ENCODE results near the gene PCDHGB4. TPM values are rescaled to one million over a fixed set of nuclear protein-coding genes. Genes with fewer than 3 reads are reported as not detected.
A peak's percentile ranks its signal among the peaks of the same experiment; 100 is the strongest.
"Not testable (repeated sequence)": the region's sequence is repeated elsewhere in the genome, so short reads cannot be mapped to it uniquely, and the experiment has no call there.

Gene PCDHGB4
- total and polyA plus RNA-seq, 5 donors from 2014 or later, result 0.22 TPM; not detected in 4

GRCh38 chr5:141394401-141395187 is 7.1 kb downstream of the PCDHGB4 start:
- H3K4me3 ChIP-seq (ENCODE audit: low read depth, low read length); ATAC-seq (ENCODE audit: low read depth in 2 of 2); H3K36me3 Mint-ChIP-seq; H3K4me1 Mint-ChIP-seq; H3K36me3 ChIP-seq (ENCODE audit: control insufficient read depth, insufficient read depth, low read length); H3K27ac ChIP-seq (ENCODE audit: insufficient read depth, low read length, poor library complexity, severe bottlenecking); H3K4me1 ChIP-seq (ENCODE audit: control insufficient read depth, insufficient read depth, low read length, poor library complexity, severe bottlenecking); H3K27ac Mint-ChIP-seq; DNase-seq: not testable (repeated sequence)
- peaks cover 23% of the 10 kb centered on the region for H3K27me3 ChIP-seq (ENCODE audit: control insufficient read depth, insufficient read depth, low read length)
- Mint-ChIP-seq H3K27me3 (peaks cover 41% of the 10 kb centered on the region), H3K9me3 (peaks cover 0 to 55% (median 8%) of the 10 kb centered on the region in 7 donors), H3K4me3 (peak overlapping the region in 1 of 4 donors; percentile 32)
- peaks cover 23 to 37% of the 10 kb centered on the region in 2 experiments for H3K9me3 ChIP-seq (ENCODE audit: control insufficient read depth in 2 of 2, low read length in 2 of 2)

GRCh38 chr5:141397756-141398551 is 10.5 kb downstream of the PCDHGB4 start, which contains the start of gene PCDHGB5:
PCDHGB5 (plus strand) TSS chr5:141397947; CDS start chr5:141398128, 181 bp downstream.
- H3K27me3 ChIP-seq (ENCODE audit: control insufficient read depth, insufficient read depth, low read length), result peaks cover 26% of the 10 kb centered on the region
- Mint-ChIP-seq H3K27me3 (peaks cover 40% of the 10 kb centered on the region), H3K4me3 (peak within 1 kb of the TSS in 2 of 4 donors; percentile 29 to 43), H3K9me3 (peaks cover 0 to 41% (median 7%) of the 10 kb centered on the region in 7 donors)
- H3K4me1 Mint-ChIP-seq; H3K36me3 Mint-ChIP-seq; H3K4me1 ChIP-seq (ENCODE audit: control insufficient read depth, insufficient read depth, low read length, poor library complexity, severe bottlenecking); H3K27ac ChIP-seq (ENCODE audit: insufficient read depth, low read length, poor library complexity, severe bottlenecking); H3K4me3 ChIP-seq (ENCODE audit: low read depth, low read length); H3K27ac Mint-ChIP-seq; H3K36me3 ChIP-seq (ENCODE audit: control insufficient read depth, insufficient read depth, low read length): not testable (repeated sequence)
- DNase-seq, result peak in 1 of 3 donors; percentile 45
- H3K9me3 ChIP-seq (ENCODE audit: control insufficient read depth in 2 of 2, low read length in 2 of 2), result peaks cover 21 to 28% of the 10 kb centered on the region in 2 experiments
- peak; percentile 50 to 59 for ATAC-seq (ENCODE audit: low read depth in 2 of 2)

- H3K27me3 ChIP-seq (ENCODE audit: control insufficient read depth, insufficient read depth, low read length), result peaks cover 25% of the 10 kb centered on the region
- ATAC-seq (ENCODE audit: low read depth in 2 of 2), result no peak
- DNase-seq, result no peak
Measured at GRCh38 chr5:141398608-141399007, 11.1 kb downstream of the PCDHGB4 start.

GRCh38 chr5:141399555-141400258 is 12.2 kb downstream of the PCDHGB4 start:
- Mint-ChIP-seq H3K9me3 (peaks cover 0 to 38% (median 10%) of the 10 kb centered on the region in 7 donors), H3K27ac (no peak overlapping the region), H3K36me3 (peaks cover 3% of the 10 kb centered on the region), H3K4me1 (peaks cover 0 to 6% (median 0%) of the 10 kb centered on the region in 4 donors), H3K27me3 (peaks cover 51% of the 10 kb centered on the region), H3K4me3 (no peak overlapping the region)
- ATAC-seq (ENCODE audit: low read depth in 2 of 2) (no peak), DNase-seq (no peak)
- Histone ChIP-seq H3K27ac (ENCODE audit: insufficient read depth, low read length, poor library complexity, severe bottlenecking) (no peak overlapping the region), H3K9me3 (ENCODE audit: control insufficient read depth in 2 of 2, low read length in 2 of 2) (peaks cover 20 to 29% of the 10 kb centered on the region in 2 experiments), H3K4me3 (ENCODE audit: low read depth, low read length) (no peak overlapping the region), H3K27me3 (ENCODE audit: control insufficient read depth, insufficient read depth, low read length) (peaks cover 21% of the 10 kb centered on the region), H3K4me1 (ENCODE audit: control insufficient read depth, insufficient read depth, low read length, poor library complexity, severe bottlenecking) (no peaks in the 10 kb centered on the region), H3K36me3 (ENCODE audit: control insufficient read depth, insufficient read depth, low read length) (no peaks in the 10 kb centered on the region)

More at GRCh38 chr5:141398608-141399007, 11.1 kb downstream of the PCDHGB4 start:
- Histone ChIP-seq H3K4me1 (ENCODE audit: control insufficient read depth, insufficient read depth, low read length, poor library complexity, severe bottlenecking) (no peaks in the 10 kb centered on the region), H3K9me3 (ENCODE audit: control insufficient read depth in 2 of 2, low read length in 2 of 2) (peaks cover 19 to 29% of the 10 kb centered on the region in 2 experiments), H3K4me3 (ENCODE audit: low read depth, low read length) (no peak overlapping the region), H3K36me3 (ENCODE audit: control insufficient read depth, insufficient read depth, low read length) (no peaks in the 10 kb centered on the region), H3K27ac (ENCODE audit: insufficient read depth, low read length, poor library complexity, severe bottlenecking) (no peak overlapping the region)
- Mint-ChIP-seq H3K4me3 (peak overlapping the region in 1 of 4 donors; percentile 29), H3K27ac (no peak overlapping the region), H3K36me3 (peaks cover 3% of the 10 kb centered on the region), H3K4me1 (peaks cover 0 to 6% (median 0%) of the 10 kb centered on the region in 4 donors), H3K9me3 (peaks cover 0 to 39% (median 10%) of the 10 kb centered on the region in 7 donors), H3K27me3 (peaks cover 46% of the 10 kb centered on the region)

- H3K4me1 Mint-ChIP-seq, result peaks cover 0 to 6% (median 0%) of the 10 kb centered on the region in 4 donors
- H3K4me3 ChIP-seq (ENCODE audit: low read depth, low read length), result no peak within 1 kb of the TSS
- no peak for DNase-seq
Measured at GRCh38 chr5:141402553-141403243, 15.2 kb downstream of the PCDHGB4 start, which contains the start of gene PCDHGA9. PCDHGA9 (plus strand) TSS chr5:141402778; CDS start chr5:141402953, 175 bp downstream.

GRCh38 chr5:141403387-141403786 is 15.9 kb downstream of the PCDHGB4 start:
- Histone ChIP-seq H3K9me3 (ENCODE audit: control insufficient read depth in 2 of 2, low read length in 2 of 2) (peaks cover 24 to 42% of the 10 kb centered on the region in 2 experiments), H3K27ac (ENCODE audit: insufficient read depth, low read length, poor library complexity, severe bottlenecking) (no peak overlapping the region), H3K4me1 (ENCODE audit: control insufficient read depth, insufficient read depth, low read length, poor library complexity, severe bottlenecking) (no peaks in the 10 kb centered on the region), H3K27me3 (ENCODE audit: control insufficient read depth, insufficient read depth, low read length) (peaks cover 38% of the 10 kb centered on the region), H3K36me3 (ENCODE audit: control insufficient read depth, insufficient read depth, low read length) (no peaks in the 10 kb centered on the region), H3K4me3 (ENCODE audit: low read depth, low read length) (no peak overlapping the region)
- peak overlapping the region in 1 of 4 donors; percentile 9 for H3K4me3 Mint-ChIP-seq
- ATAC-seq (ENCODE audit: low read depth in 2 of 2), result no peak
- H3K27ac Mint-ChIP-seq, result no peak overlapping the region
- H3K4me1 Mint-ChIP-seq, result peaks cover 0 to 8% (median 0%) of the 10 kb centered on the region in 4 donors
- H3K36me3 Mint-ChIP-seq, result peaks cover 8% of the 10 kb centered on the region
- H3K27me3 Mint-ChIP-seq, result peaks cover 64% of the 10 kb centered on the region
- no peak for DNase-seq
- H3K9me3 Mint-ChIP-seq, result peaks cover 0 to 34% (median 10%) of the 10 kb centered on the region in 7 donors

More at GRCh38 chr5:141402553-141403243, 15.2 kb downstream of the PCDHGB4 start, which contains the start of gene PCDHGA9:
- H3K4me3 Mint-ChIP-seq, result peak within 1 kb of the TSS; percentile 27 to 52 (median 34)
- peaks cover 60% of the 10 kb centered on the region for H3K27me3 Mint-ChIP-seq
- peaks cover 24 to 35% of the 10 kb centered on the region in 2 experiments for H3K9me3 ChIP-seq (ENCODE audit: control insufficient read depth in 2 of 2, low read length in 2 of 2)
- no peaks in the 10 kb centered on the region for H3K4me1 ChIP-seq (ENCODE audit: control insufficient read depth, insufficient read depth, low read length, poor library complexity, severe bottlenecking)
- H3K27ac ChIP-seq (ENCODE audit: insufficient read depth, low read length, poor library complexity, severe bottlenecking), result no peak within 1 kb of the TSS
- no peaks in the 10 kb centered on the region for H3K36me3 ChIP-seq (ENCODE audit: control insufficient read depth, insufficient read depth, low read length)
- peaks cover 38% of the 10 kb centered on the region for H3K27me3 ChIP-seq (ENCODE audit: control insufficient read depth, insufficient read depth, low read length)
- H3K27ac Mint-ChIP-seq, result no peak within 1 kb of the TSS
- peaks cover 0 to 29% (median 7%) of the 10 kb centered on the region in 7 donors for H3K9me3 Mint-ChIP-seq
- ATAC-seq (ENCODE audit: low read depth in 2 of 2), result no peak
- peaks cover 8% of the 10 kb centered on the region for H3K36me3 Mint-ChIP-seq
